WTC11 (cell line): Measurements from ENCODE around the gene SERPINB13. TPM values are rescaled to one million over a fixed set of nuclear protein-coding genes. Genes with fewer than 3 reads are reported as not detected.

Experiments used
- ATAC-seq: fragments of 200-7000 bp; cut with Tn5 transposase; 2 replicates; pipeline ENCODE4 v1.10.0; 2021; ENCODE audit warnings: mild to moderate bottlenecking, moderate library complexity
- CTCF ChIA-PET: fragments of 300-600 bp; sonication (Branson Sonifier 250); formaldehyde crosslinking; loops from one replicate; lab custom pipeline; 2021; ENCODE audit warnings: antibody characterized with exemption; lab: Charles Lee
- POLR2A ChIA-PET: fragments of 350-600 bp; sonication (Branson Sonifier 250); formaldehyde crosslinking; loops from one replicate; lab custom pipeline; 2021; ENCODE audit warnings: antibody characterized with exemption; lab: Charles Lee
- DNase-seq: peaks from one replicate; pipeline ENCODE4 v3.0.0; 2021; ENCODE audit warnings: low spot score
- H3K27ac Mint-ChIP-seq: 2 replicates; pipeline ENCODE4 v1.8.0; 2021; ENCODE audit warnings: mixed read lengths
- H3K27me3 Mint-ChIP-seq: 2 replicates; pipeline ENCODE4 v1.8.0; 2021; ENCODE audit warnings: low read depth, mild to moderate bottlenecking, moderate library complexity, mixed read lengths
- H3K36me3 Mint-ChIP-seq: 2 replicates; pipeline ENCODE4 v1.8.0; 2021; ENCODE audit warnings: mixed read lengths
- H3K4me1 Mint-ChIP-seq: 2 replicates; pipeline ENCODE4 v1.8.0; 2022; ENCODE audit warnings: mixed read lengths
- H3K4me3 Mint-ChIP-seq: 2 replicates; pipeline ENCODE4 v1.8.0; 2021; ENCODE audit warnings: mild to moderate bottlenecking, moderate library complexity, mixed read lengths
- H3K9me3 Mint-ChIP-seq: 2 replicates; pipeline ENCODE4 v1.8.0; 2021; ENCODE audit warnings: mixed read lengths
- CREB1 ChIP-seq: sonication (generic); formaldehyde crosslinking; IDR thresholded peaks from 2 replicates; pipeline ENCODE4 v1.8.0; 2023; ENCODE audit warnings: mild to moderate bottlenecking, missing genetic modification reagents
- CREM ChIP-seq: sonication (generic); formaldehyde crosslinking; IDR thresholded peaks from 2 replicates; pipeline ENCODE4 v1.8.1; 2022; ENCODE audit warnings: mild to moderate bottlenecking, missing genetic modification reagents, moderate library complexity
- FOXK1 ChIP-seq: sonication (generic); formaldehyde crosslinking; IDR thresholded peaks from 2 replicates; pipeline ENCODE4 v1.8.0; 2022; ENCODE audit warnings: mild to moderate bottlenecking, moderate library complexity, missing genetic modification reagents
- FOXP4 ChIP-seq: sonication (generic); formaldehyde crosslinking; IDR thresholded peaks from 2 replicates; pipeline ENCODE4 v1.8.0; 2022; ENCODE audit warnings: mild to moderate bottlenecking, missing genetic modification reagents
- NFYB ChIP-seq: sonication (generic); formaldehyde crosslinking; conservative IDR thresholded peaks from 2 replicates; pipeline ENCODE4 v1.8.0; 2022; ENCODE audit warnings: low read depth, missing genetic modification reagents
- NR2C2 ChIP-seq: sonication (generic); formaldehyde crosslinking; IDR thresholded peaks from 2 replicates; pipeline ENCODE4 v1.8.0; 2022; ENCODE audit warnings: mild to moderate bottlenecking, missing genetic modification reagents
- TEAD1 ChIP-seq: sonication (generic); formaldehyde crosslinking; IDR thresholded peaks from 2 replicates; pipeline ENCODE4 v1.8.0; 2022; ENCODE audit warnings: mild to moderate bottlenecking, missing genetic modification reagents
- USF1 ChIP-seq: sonication (generic); formaldehyde crosslinking; IDR thresholded peaks from 2 replicates; pipeline ENCODE4 v1.8.0; 2022; ENCODE audit warnings: mild to moderate bottlenecking, missing genetic modification reagents
- ZNF317 ChIP-seq: sonication (generic); formaldehyde crosslinking; IDR thresholded peaks from 2 replicates; pipeline ENCODE4 v1.8.1; 2023; ENCODE audit warnings: low read depth, mild to moderate bottlenecking, moderate library complexity, missing genetic modification reagents, borderline replicate concordance
- ZNF423 ChIP-seq: fragments of 250-450 bp; sonication (Bioruptor Pico); IDR thresholded peaks from 2 replicates; pipeline ENCODE4 v2.1.2; 2022; ENCODE audit warnings: mild to moderate bottlenecking, moderate library complexity
- total RNA-seq: library from RNA; stranded (reverse); gene quantifications from 3 replicates; pipeline ENCODE4 v1.2.3, GENCODE V29; 2021
- TF ChIP-seq, protein P1 (sequence below): sonication (generic); formaldehyde crosslinking; IDR thresholded peaks from 2 replicates; pipeline ENCODE4 v1.8.0; 2022; ENCODE audit warnings: mild to moderate bottlenecking, missing genetic modification reagents
- TF ChIP-seq, protein P2 (sequence below): sonication (generic); formaldehyde crosslinking; IDR thresholded peaks from 2 replicates; pipeline ENCODE4 v1.8.1; 2023; ENCODE audit warnings: mild to moderate bottlenecking, missing genetic modification reagents
- TF ChIP-seq, protein P3 (sequence below): sonication (generic); formaldehyde crosslinking; IDR thresholded peaks from 2 replicates; pipeline ENCODE4 v1.8.1; 2023; ENCODE audit warnings: mild to moderate bottlenecking, moderate library complexity, missing genetic modification reagents
- TF ChIP-seq, protein P4 (sequence below): sonication (generic); formaldehyde crosslinking; IDR thresholded peaks from 2 replicates; pipeline ENCODE4 v1.8.0; 2022; ENCODE audit warnings: missing genetic modification reagents
- TF ChIP-seq, protein P5 (sequence below): sonication (generic); formaldehyde crosslinking; IDR thresholded peaks from 2 replicates; pipeline ENCODE4 v1.8.0; 2023; ENCODE audit warnings: mild to moderate bottlenecking, missing genetic modification reagents

The SERPINB13 gene
- total RNA-seq, 1 experiment from 2014 or later = not detected

- CTCF ChIA-PET = no interaction called here
- no peak for TF ChIP-seq NFYB (CRISPR knock-in tag)
- Mint-ChIP-seq H3K27ac (no peak overlapping the region), H3K36me3 (no peaks in the 10 kb centered on the region), H3K4me3 (no peak overlapping the region), H3K4me1 (no peaks in the 10 kb centered on the region), H3K9me3 (no peaks in the 10 kb centered on the region), H3K27me3 (no peaks in the 10 kb centered on the region)
- DNase-seq (no peak), ATAC-seq (no peak)
- POLR2A ChIA-PET = no interaction called here
These were observed 1.2 kb upstream of the SERPINB13 start for GRCh38 chr18:63585988-63586387.

- no peak overlapping the region for H3K27ac Mint-ChIP-seq
- POLR2A ChIA-PET = no interaction called here
- TF ChIP-seq, protein P1, sequence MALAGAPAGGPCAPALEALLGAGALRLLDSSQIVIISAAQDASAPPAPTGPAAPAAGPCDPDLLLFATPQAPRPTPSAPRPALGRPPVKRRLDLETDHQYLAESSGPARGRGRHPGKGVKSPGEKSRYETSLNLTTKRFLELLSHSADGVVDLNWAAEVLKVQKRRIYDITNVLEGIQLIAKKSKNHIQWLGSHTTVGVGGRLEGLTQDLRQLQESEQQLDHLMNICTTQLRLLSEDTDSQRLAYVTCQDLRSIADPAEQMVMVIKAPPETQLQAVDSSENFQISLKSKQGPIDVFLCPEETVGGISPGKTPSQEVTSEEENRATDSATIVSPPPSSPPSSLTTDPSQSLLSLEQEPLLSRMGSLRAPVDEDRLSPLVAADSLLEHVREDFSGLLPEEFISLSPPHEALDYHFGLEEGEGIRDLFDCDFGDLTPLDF (CRISPR knock-in tag) = no peak
- no peak for TF ChIP-seq ZNF423 (CRISPR knock-in tag)
- TF ChIP-seq, protein P2, sequence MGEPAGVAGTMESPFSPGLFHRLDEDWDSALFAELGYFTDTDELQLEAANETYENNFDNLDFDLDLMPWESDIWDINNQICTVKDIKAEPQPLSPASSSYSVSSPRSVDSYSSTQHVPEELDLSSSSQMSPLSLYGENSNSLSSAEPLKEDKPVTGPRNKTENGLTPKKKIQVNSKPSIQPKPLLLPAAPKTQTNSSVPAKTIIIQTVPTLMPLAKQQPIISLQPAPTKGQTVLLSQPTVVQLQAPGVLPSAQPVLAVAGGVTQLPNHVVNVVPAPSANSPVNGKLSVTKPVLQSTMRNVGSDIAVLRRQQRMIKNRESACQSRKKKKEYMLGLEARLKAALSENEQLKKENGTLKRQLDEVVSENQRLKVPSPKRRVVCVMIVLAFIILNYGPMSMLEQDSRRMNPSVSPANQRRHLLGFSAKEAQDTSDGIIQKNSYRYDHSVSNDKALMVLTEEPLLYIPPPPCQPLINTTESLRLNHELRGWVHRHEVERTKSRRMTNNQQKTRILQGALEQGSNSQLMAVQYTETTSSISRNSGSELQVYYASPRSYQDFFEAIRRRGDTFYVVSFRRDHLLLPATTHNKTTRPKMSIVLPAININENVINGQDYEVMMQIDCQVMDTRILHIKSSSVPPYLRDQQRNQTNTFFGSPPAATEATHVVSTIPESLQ (CRISPR knock-in tag) = no peak
- CTCF ChIA-PET = no interaction called here
- no peaks in the 10 kb centered on the region for H3K9me3 Mint-ChIP-seq
- no peaks in the 10 kb centered on the region for H3K4me1 Mint-ChIP-seq
- H3K27me3 Mint-ChIP-seq = no peaks in the 10 kb centered on the region
- DNase-seq = no peak
- H3K36me3 Mint-ChIP-seq = no peaks in the 10 kb centered on the region
- ATAC-seq = no peak
- H3K4me3 Mint-ChIP-seq = no peak overlapping the region
These were observed 712 bp upstream of the SERPINB13 start for GRCh38 chr18:63586431-63586830.

- H3K9me3 Mint-ChIP-seq = no peaks in the 10 kb centered on the region
- ATAC-seq = no peak
- POLR2A ChIA-PET = interaction anchor here (0.6 kb wide), 1 partner anchor 17 kb away, joined by 3 read pairs; no protein-coding TSS in a partner anchor
- TF ChIP-seq, protein P3, sequence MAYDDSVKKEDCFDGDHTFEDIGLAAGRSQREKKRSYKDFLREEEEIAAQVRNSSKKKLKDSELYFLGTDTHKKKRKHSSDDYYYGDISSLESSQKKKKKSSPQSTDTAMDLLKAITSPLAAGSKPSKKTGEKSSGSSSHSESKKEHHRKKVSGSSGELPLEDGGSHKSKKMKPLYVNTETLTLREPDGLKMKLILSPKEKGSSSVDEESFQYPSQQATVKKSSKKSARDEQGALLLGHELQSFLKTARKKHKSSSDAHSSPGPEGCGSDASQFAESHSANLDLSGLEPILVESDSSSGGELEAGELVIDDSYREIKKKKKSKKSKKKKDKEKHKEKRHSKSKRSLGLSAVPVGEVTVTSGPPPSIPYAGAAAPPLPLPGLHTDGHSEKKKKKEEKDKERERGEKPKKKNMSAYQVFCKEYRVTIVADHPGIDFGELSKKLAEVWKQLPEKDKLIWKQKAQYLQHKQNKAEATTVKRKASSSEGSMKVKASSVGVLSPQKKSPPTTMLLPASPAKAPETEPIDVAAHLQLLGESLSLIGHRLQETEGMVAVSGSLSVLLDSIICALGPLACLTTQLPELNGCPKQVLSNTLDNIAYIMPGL (CRISPR knock-in tag) = no peak
- TF ChIP-seq CREM (no peak), FOXP4 (CRISPR knock-in tag) (no peak), FOXK1 (CRISPR knock-in tag) (no peak), CREB1 (CRISPR knock-in tag) (no peak), NR2C2 (CRISPR knock-in tag) (no peak), TEAD1 (no peak), ZNF317 (CRISPR knock-in tag) (no peak), USF1 (CRISPR knock-in tag) (no peak)
- TF ChIP-seq, protein P2 (CRISPR knock-in tag) = no peak
- TF ChIP-seq, protein P4, sequence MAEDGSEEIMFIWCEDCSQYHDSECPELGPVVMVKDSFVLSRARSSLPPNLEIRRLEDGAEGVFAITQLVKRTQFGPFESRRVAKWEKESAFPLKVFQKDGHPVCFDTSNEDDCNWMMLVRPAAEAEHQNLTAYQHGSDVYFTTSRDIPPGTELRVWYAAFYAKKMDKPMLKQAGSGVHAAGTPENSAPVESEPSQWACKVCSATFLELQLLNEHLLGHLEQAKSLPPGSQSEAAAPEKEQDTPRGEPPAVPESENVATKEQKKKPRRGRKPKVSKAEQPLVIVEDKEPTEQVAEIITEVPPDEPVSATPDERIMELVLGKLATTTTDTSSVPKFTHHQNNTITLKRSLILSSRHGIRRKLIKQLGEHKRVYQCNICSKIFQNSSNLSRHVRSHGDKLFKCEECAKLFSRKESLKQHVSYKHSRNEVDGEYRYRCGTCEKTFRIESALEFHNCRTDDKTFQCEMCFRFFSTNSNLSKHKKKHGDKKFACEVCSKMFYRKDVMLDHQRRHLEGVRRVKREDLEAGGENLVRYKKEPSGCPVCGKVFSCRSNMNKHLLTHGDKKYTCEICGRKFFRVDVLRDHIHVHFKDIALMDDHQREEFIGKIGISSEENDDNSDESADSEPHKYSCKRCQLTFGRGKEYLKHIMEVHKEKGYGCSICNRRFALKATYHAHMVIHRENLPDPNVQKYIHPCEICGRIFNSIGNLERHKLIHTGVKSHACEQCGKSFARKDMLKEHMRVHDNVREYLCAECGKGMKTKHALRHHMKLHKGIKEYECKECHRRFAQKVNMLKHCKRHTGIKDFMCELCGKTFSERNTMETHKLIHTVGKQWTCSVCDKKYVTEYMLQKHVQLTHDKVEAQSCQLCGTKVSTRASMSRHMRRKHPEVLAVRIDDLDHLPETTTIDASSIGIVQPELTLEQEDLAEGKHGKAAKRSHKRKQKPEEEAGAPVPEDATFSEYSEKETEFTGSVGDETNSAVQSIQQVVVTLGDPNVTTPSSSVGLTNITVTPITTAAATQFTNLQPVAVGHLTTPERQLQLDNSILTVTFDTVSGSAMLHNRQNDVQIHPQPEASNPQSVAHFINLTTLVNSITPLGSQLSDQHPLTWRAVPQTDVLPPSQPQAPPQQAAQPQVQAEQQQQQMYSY (CRISPR knock-in tag) = no peak
- TF ChIP-seq, protein P5, sequence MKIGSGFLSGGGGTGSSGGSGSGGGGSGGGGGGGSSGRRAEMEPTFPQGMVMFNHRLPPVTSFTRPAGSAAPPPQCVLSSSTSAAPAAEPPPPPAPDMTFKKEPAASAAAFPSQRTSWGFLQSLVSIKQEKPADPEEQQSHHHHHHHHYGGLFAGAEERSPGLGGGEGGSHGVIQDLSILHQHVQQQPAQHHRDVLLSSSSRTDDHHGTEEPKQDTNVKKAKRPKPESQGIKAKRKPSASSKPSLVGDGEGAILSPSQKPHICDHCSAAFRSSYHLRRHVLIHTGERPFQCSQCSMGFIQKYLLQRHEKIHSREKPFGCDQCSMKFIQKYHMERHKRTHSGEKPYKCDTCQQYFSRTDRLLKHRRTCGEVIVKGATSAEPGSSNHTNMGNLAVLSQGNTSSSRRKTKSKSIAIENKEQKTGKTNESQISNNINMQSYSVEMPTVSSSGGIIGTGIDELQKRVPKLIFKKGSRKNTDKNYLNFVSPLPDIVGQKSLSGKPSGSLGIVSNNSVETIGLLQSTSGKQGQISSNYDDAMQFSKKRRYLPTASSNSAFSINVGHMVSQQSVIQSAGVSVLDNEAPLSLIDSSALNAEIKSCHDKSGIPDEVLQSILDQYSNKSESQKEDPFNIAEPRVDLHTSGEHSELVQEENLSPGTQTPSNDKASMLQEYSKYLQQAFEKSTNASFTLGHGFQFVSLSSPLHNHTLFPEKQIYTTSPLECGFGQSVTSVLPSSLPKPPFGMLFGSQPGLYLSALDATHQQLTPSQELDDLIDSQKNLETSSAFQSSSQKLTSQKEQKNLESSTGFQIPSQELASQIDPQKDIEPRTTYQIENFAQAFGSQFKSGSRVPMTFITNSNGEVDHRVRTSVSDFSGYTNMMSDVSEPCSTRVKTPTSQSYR (CRISPR knock-in tag) = no peak
These were observed 1.8 kb downstream of the SERPINB13 start for GRCh38 chr18:63588909-63589308.

More at GRCh38 chr18:63588909-63589308, 1.8 kb downstream of the SERPINB13 start:
- H3K27ac Mint-ChIP-seq = no peak overlapping the region
- no peaks in the 10 kb centered on the region for H3K36me3 Mint-ChIP-seq
- DNase-seq = no peak
- CTCF ChIA-PET = no interaction called here
- H3K4me1 Mint-ChIP-seq = peaks cover 4% of the 10 kb centered on the region
- H3K4me3 Mint-ChIP-seq = no peak overlapping the region
- no peaks in the 10 kb centered on the region for H3K27me3 Mint-ChIP-seq
